Measurements from ENCODE around the gene LRRD1. TPM values are rescaled to one million over a fixed set of nuclear protein-coding genes. Genes with fewer than 3 reads are reported as not detected.
"Not testable (repeated sequence)": the region's sequence is repeated elsewhere in the genome, so short reads cannot be mapped to it uniquely, and the experiment has no call there.

LRRD1 gene
- total and polyA plus RNA-seq, 2 of the 4 experiments (the other 2 are of a cell fraction): under 0.01 to 0.02 TPM

- H3K36me3 ChIP-seq (ENCODE audit: control insufficient read depth, insufficient read depth, low read length); ATAC-seq (ENCODE audit: low read depth); H2BK20ac ChIP-seq (ENCODE audit: low read depth, low read length); H3K27me3 ChIP-seq (ENCODE audit: control insufficient read depth, insufficient read depth, low read length); H3K9ac ChIP-seq (ENCODE audit: low read depth, low read length); H3K23ac ChIP-seq (ENCODE audit: low read depth, low read length); in situ Hi-C loops (cut with MboI; ENCODE audit: low sequenced_read_pairs); dilution Hi-C loops (cut with HindIII; ENCODE audit: low sequenced_read_pairs, unreplicated experiment); H3K27ac ChIP-seq (ENCODE audit: insufficient read depth, low read length); CTCF ChIA-PET; POLR2A ChIA-PET (ENCODE audit: unreplicated experiment); H2AK9ac ChIP-seq (replicated peaks; ENCODE audit: low read depth, low read length, poor library complexity); intact Hi-C loops (cut with micrococcal nuclease); H4K8ac ChIP-seq (ENCODE audit: low read depth in 2 of 2, low read length in 2 of 2); H2BK5ac ChIP-seq (ENCODE audit: low read depth, low read length, poor library complexity, severe bottlenecking); H3K4ac ChIP-seq (ENCODE audit: low read depth, low read length); H3K18ac ChIP-seq (ENCODE audit: low read depth, low read length); H4K5ac ChIP-seq (ENCODE audit: low read depth, low read length); H2AFZ ChIP-seq (replicated peaks; ENCODE audit: low read length, poor library complexity); H3K9me3 ChIP-seq (ENCODE audit: control insufficient read depth, insufficient read depth, low read length); BruUV-seq (replicated peaks); H3K4me1 ChIP-seq (ENCODE audit: control insufficient read depth, insufficient read depth, low read length); H3K4me3 ChIP-seq (ENCODE audit: insufficient read depth, low read depth, low read length); H4K91ac ChIP-seq (ENCODE audit: insufficient read depth, low read depth, low read length); H3K14ac ChIP-seq (replicated peaks; ENCODE audit: low read depth, low read length); H3K9me1 ChIP-seq (ENCODE audit: insufficient read depth, low read length); H3K79me1 ChIP-seq (ENCODE audit: low read depth in 1 of 2, low read length in 2 of 2); H2BK120ac ChIP-seq (ENCODE audit: low read depth, low read length); H4K20me1 ChIP-seq (ENCODE audit: insufficient read depth, low read length); H3K4me2 ChIP-seq (ENCODE audit: low read depth, low read length); H3K56ac ChIP-seq (ENCODE audit: extremely low read depth, insufficient read depth, low read length); DNase-seq; H2BK15ac ChIP-seq (ENCODE audit: low read depth, low read length); H2AK5ac ChIP-seq (ENCODE audit: low read depth, low read length): not testable (repeated sequence)
- WGBS, 2 experiments (ENCODE audit: extremely low coverage in 2 of 2, insufficient read length in 1 of 2): 83% methylated on average over 3 of the region's 9 CpGs; no CpG with 5 or more reads in 1 of the 2 experiments
Measured at GRCh38 chr7:92142791-92143190, 36.2 kb downstream of the LRRD1 start.
